GM23338 (cell line): ENCODE data around the gene MBD5. TPM values are rescaled to one million over a fixed set of nuclear protein-coding genes. Genes with fewer than 3 reads are reported as not detected.

Source experiments
- ATAC-seq: fragments of 200-7000 bp; cut with Tn5 transposase; 3 replicates; pipeline ENCODE4 v1.9.1; 2020
- DNase-seq: peaks from one replicate; pipeline ENCODE4 v3.0.0-alpha.2; 2015; ENCODE audit warnings: low spot score
- H2AFZ ChIP-seq: fragments of 200-600 bp; sonication (generic); 2 replicates; pipeline ENCODE4 v1.8.0; 2016; ENCODE audit warnings: antibody characterized with exemption, mild to moderate bottlenecking, moderate library complexity
- H3F3A ChIP-seq: fragments of 200-600 bp; sonication (generic); replicated peaks from 2 replicates; pipeline ENCODE4 v1.8.0; 2017; ENCODE audit warnings: antibody characterized with exemption, mixed run types, low read depth
- H3K27ac ChIP-seq: fragments of 200-600 bp; sonication (generic); 2 replicates; pipeline ENCODE4 v1.6.1; 2016; ENCODE audit warnings: low read depth
- H3K27me3 ChIP-seq: fragments of 200-600 bp; sonication (generic); 2 replicates; pipeline ENCODE4 v1.8.0; 2016; ENCODE audit warnings: mild to moderate bottlenecking, mixed run types, moderate library complexity; ENCODE audit not compliant: insufficient read depth
- H3K36me3 ChIP-seq: fragments of 200-600 bp; sonication (generic); 2 replicates; pipeline ENCODE4 v1.8.0; 2016; ENCODE audit warnings: mild to moderate bottlenecking; ENCODE audit not compliant: insufficient read depth
- H3K4me1 ChIP-seq: fragments of 200-600 bp; sonication (generic); 2 replicates; pipeline ENCODE4 v1.8.0; 2016; ENCODE audit warnings: mild to moderate bottlenecking, moderate library complexity; ENCODE audit not compliant: insufficient read depth
- H3K4me2 ChIP-seq: fragments of 200-600 bp; sonication (generic); 2 replicates; pipeline ENCODE4 v1.7.1; 2017; ENCODE audit warnings: mixed run types
- H3K4me3 ChIP-seq: fragments of 200-600 bp; sonication (generic); 2 replicates; pipeline ENCODE4 v1.6.1; 2016; ENCODE audit warnings: mixed run types
- H3K79me2 ChIP-seq: fragments of 200-600 bp; sonication (generic); replicated peaks from 2 replicates; pipeline ENCODE4 v1.8.0; 2017; ENCODE audit warnings: mild to moderate bottlenecking; ENCODE audit not compliant: insufficient read depth
- H3K9me2 ChIP-seq: fragments of 200-600 bp; sonication (generic); 2 replicates; pipeline ENCODE4 v1.8.0; 2017; ENCODE audit not compliant: insufficient read depth
- H4K20me1 ChIP-seq: fragments of 200-600 bp; sonication (generic); replicated peaks from 2 replicates; pipeline ENCODE4 v1.8.0; 2017; ENCODE audit warnings: mild to moderate bottlenecking; ENCODE audit not compliant: insufficient read depth
- H3K27ac Mint-ChIP-seq: 2 replicates; pipeline ENCODE4 v1.8.0; 2020; ENCODE audit warnings: inconsistent platforms, mild to moderate bottlenecking, moderate library complexity, mixed read lengths
- H3K27me3 Mint-ChIP-seq: 3 replicates; pipeline ENCODE4 v1.8.0; 2022; ENCODE audit warnings: low read depth, mild to moderate bottlenecking, moderate library complexity, mixed read lengths, inconsistent platforms; ENCODE audit not compliant: insufficient read depth, poor library complexity
- H3K36me3 Mint-ChIP-seq: 3 replicates; pipeline ENCODE4 v1.8.0; 2021; ENCODE audit warnings: low read depth, mild to moderate bottlenecking, inconsistent platforms, moderate library complexity, mixed read lengths
- H3K4me1 Mint-ChIP-seq: 3 replicates; pipeline ENCODE4 v1.8.0; 2020; ENCODE audit warnings: mild to moderate bottlenecking, inconsistent platforms, mixed read lengths
- H3K4me3 Mint-ChIP-seq: 3 replicates; pipeline ENCODE4 v1.8.0; 2021; ENCODE audit warnings: moderate library complexity, mild to moderate bottlenecking, inconsistent platforms, mixed read lengths
- H3K9me3 Mint-ChIP-seq: 3 replicates; pipeline ENCODE4 v1.8.0; 2020; ENCODE audit warnings: moderate library complexity, mild to moderate bottlenecking, inconsistent platforms, mixed read lengths
- CREB1 ChIP-seq: fragments of 250-450 bp; sonication (Bioruptor Pico); IDR thresholded peaks from 2 replicates; pipeline ENCODE4 v1.5.0; 2020; ENCODE audit warnings: low read depth, mild to moderate bottlenecking, moderate library complexity
- POLR2AphosphoS5 ChIP-seq: IDR thresholded peaks from 2 replicates; pipeline ENCODE4 v1.6.1; 2016; ENCODE audit warnings: antibody characterized with exemption, low read depth
- ZNF331 ChIP-seq: fragments of 250-450 bp; sonication (Bioruptor Pico); IDR thresholded peaks from 2 replicates; pipeline ENCODE4 v1.5.0; 2020; ENCODE audit warnings: low read depth, mild to moderate bottlenecking, moderate library complexity
- ZNF462 ChIP-seq: fragments of 250-450 bp; sonication (Bioruptor Pico); IDR thresholded peaks from 2 replicates; pipeline ENCODE4 v1.5.0; 2020; ENCODE audit warnings: mild to moderate bottlenecking, moderate library complexity
- polyA plus RNA-seq: library from polyadenylated mRNA; unstranded; fragments of >200 nt; fragmentation: Nextera tagmentation; extraction: Ambion mirVana; gene quantifications from 2 replicates; pipeline ENCODE4 v1.2.1, GENCODE V29; 2016
- total RNA-seq: library from RNA; depleted of rRNA; stranded (reverse); fragments of >200 nt; shearing (Covaris generic); gene quantifications from 2 replicates; pipeline ENCODE4 v1.2.3, GENCODE V29; 2014
- TF ChIP-seq, protein P1 (sequence below): IDR thresholded peaks from one replicate; pipeline ENCODE4 v1.6.1; 2018; ENCODE audit warnings: antibody characterized with exemption; ENCODE audit not compliant: unreplicated experiment

Gene MBD5
- total and polyA plus RNA-seq, 2 experiments from 2014 or later = 16.2 to 23.1 TPM

GRCh38 chr2:148375214-148375613 lies 354.3 kb downstream of the MBD5 start (continued):
- no peak for TF ChIP-seq ZNF462 (CRISPR knock-in tag)
- TF ChIP-seq POLR2AphosphoS5 = no peak
- TF ChIP-seq CREB1 = no peak
- TF ChIP-seq ZNF331 = no peak

DNA sequence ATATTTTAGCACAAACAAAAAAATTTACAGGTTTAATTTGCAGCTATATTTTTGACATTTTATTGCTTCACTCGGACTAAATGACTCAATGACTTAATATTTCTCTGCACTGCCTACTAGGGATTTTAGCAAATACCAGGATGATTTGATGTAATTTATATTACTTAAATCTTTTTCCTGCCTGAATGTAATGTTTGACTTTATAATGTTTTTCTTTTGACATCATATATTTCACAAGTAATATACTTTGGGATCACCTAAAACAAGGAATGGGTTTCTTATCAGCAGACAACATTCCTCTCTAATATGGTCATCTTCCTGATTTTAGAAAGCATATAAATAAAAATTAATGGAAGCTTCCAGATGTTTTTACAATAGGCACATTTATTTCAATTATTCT lies 370.4 kb downstream of the MBD5 start:
- DNase-seq (no peak), ATAC-seq (no peak)
- Histone ChIP-seq H3K4me2 (no peak overlapping the region), H3K36me3 (no peaks in the 10 kb centered on the region), H3K4me1 (no peaks in the 10 kb centered on the region), H3K79me2 (no peaks in the 10 kb centered on the region), H3K9me2 (no peaks in the 10 kb centered on the region), H3F3A (no peaks in the 10 kb centered on the region), H3K4me3 (no peak overlapping the region), H3K27ac (no peak overlapping the region), H4K20me1 (no peaks in the 10 kb centered on the region), H2AFZ (no peak overlapping the region), H3K27me3 (no peaks in the 10 kb centered on the region)
- H3K27me3 Mint-ChIP-seq = no peaks in the 10 kb centered on the region
- H3K36me3 Mint-ChIP-seq = no peaks in the 10 kb centered on the region
- H3K9me3 Mint-ChIP-seq = no peaks in the 10 kb centered on the region
- TF ChIP-seq, protein P1, sequence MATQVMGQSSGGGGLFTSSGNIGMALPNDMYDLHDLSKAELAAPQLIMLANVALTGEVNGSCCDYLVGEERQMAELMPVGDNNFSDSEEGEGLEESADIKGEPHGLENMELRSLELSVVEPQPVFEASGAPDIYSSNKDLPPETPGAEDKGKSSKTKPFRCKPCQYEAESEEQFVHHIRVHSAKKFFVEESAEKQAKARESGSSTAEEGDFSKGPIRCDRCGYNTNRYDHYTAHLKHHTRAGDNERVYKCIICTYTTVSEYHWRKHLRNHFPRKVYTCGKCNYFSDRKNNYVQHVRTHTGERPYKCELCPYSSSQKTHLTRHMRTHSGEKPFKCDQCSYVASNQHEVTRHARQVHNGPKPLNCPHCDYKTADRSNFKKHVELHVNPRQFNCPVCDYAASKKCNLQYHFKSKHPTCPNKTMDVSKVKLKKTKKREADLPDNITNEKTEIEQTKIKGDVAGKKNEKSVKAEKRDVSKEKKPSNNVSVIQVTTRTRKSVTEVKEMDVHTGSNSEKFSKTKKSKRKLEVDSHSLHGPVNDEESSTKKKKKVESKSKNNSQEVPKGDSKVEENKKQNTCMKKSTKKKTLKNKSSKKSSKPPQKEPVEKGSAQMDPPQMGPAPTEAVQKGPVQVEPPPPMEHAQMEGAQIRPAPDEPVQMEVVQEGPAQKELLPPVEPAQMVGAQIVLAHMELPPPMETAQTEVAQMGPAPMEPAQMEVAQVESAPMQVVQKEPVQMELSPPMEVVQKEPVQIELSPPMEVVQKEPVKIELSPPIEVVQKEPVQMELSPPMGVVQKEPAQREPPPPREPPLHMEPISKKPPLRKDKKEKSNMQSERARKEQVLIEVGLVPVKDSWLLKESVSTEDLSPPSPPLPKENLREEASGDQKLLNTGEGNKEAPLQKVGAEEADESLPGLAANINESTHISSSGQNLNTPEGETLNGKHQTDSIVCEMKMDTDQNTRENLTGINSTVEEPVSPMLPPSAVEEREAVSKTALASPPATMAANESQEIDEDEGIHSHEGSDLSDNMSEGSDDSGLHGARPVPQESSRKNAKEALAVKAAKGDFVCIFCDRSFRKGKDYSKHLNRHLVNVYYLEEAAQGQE = no peak
- no peaks in the 10 kb centered on the region for H3K4me1 Mint-ChIP-seq
- H3K4me3 Mint-ChIP-seq = no peak overlapping the region
- H3K27ac Mint-ChIP-seq = no peak overlapping the region
